ENCODE data around the gene PTMS. TPM values are rescaled to one million over a fixed set of nuclear protein-coding genes. Genes with fewer than 3 reads are reported as not detected.

PTMS gene
- total and polyA plus RNA-seq, 2 experiments from 2014 or later, result 130 to 238 TPM

GRCh38 chr12:6752921-6753771 is 13.0 kb upstream of the PTMS start, which contains the start of gene MLF2:
TSS of gene MLF2 (minus strand) at chr12:6753141. CDS start at chr12:6752334, 807 bp downstream.
- Histone ChIP-seq H3K36me3 (ENCODE audit: low read depth) (peaks cover 20% of the 10 kb centered on the region), H3K27me3 (replicated peaks; ENCODE audit: insufficient read depth) (no peaks in the 10 kb centered on the region), H3F3A (ENCODE audit: insufficient read depth) (no peaks in the 10 kb centered on the region), H2AFZ (peak within 1 kb of the TSS; percentile 79), H3K4me1 (ENCODE audit: insufficient read depth) (peaks cover 5% of the 10 kb centered on the region; the same call in 1 of the 2 replicates), H3K9me2 (ENCODE audit: insufficient read depth) (no peaks in the 10 kb centered on the region), H4K20me1 (ENCODE audit: insufficient read depth) (no peaks in the 10 kb centered on the region), H3K9ac (peak within 1 kb of the TSS; percentile 97), H3K79me2 (ENCODE audit: insufficient read depth) (peaks cover 38% of the 10 kb centered on the region), H3K27ac (peak within 1 kb of the TSS; percentile 98), H3K4me2 (ENCODE audit: unreplicated experiment) (peak within 1 kb of the TSS; percentile 83), H3K4me3 (peak within 1 kb of the TSS; percentile 83), H3K9me3 (ENCODE audit: low read depth) (no peaks in the 10 kb centered on the region)
- WGBS, 2 experiments (ENCODE audit: low coverage in 1 of 2, low lambda C conversion rate in 2 of 2, missing lambda C conversion rate in 2 of 2), result 1 to 2% methylated on average over 42 to 56 of the region's 62 CpGs
- in situ Hi-C loops (cut with MboI), result no loop called here
- TF ChIP-seq EZH2phosphoT487 (IDR thresholded peaks at IDR 0.05; ENCODE audit: insufficient read depth, low read depth) (no peak), EZH2 (IDR thresholded peaks at IDR 0.05; ENCODE audit: insufficient read depth, poor library complexity, severe bottlenecking) (no peak)
- peak; percentile 99 for DNase-seq

GRCh38 chr12:6753772-6754356 is 12.3 kb upstream of the PTMS start:
- peaks cover 37% of the 10 kb centered on the region for H3K79me2 ChIP-seq (ENCODE audit: insufficient read depth)
- 0% methylated on average over 7 of the region's 7 CpGs for WGBS, 2 experiments (ENCODE audit: low coverage in 1 of 2, low lambda C conversion rate in 2 of 2, missing lambda C conversion rate in 2 of 2)
- H4K20me1 ChIP-seq (ENCODE audit: insufficient read depth), result no peaks in the 10 kb centered on the region
- in situ Hi-C loops (cut with MboI), result no loop called here
- H3K9ac ChIP-seq, result no peak overlapping the region
- H3K36me3 ChIP-seq (ENCODE audit: low read depth), result peaks cover 15% of the 10 kb centered on the region
- H3K27ac ChIP-seq, result no peak overlapping the region
- H3K4me3 ChIP-seq, result no peak overlapping the region
- 0 out of 2 replicates have a peak overlapping the region, but pooled peaks have one; percentile 14 for H2AFZ ChIP-seq
- H3K4me1 ChIP-seq (ENCODE audit: insufficient read depth), result peaks cover 5% of the 10 kb centered on the region; the same call in 1 of the 2 replicates
- no peaks in the 10 kb centered on the region for H3K9me2 ChIP-seq (ENCODE audit: insufficient read depth)
- no peak overlapping the region for H3K4me2 ChIP-seq (ENCODE audit: unreplicated experiment)
- H3K27me3 ChIP-seq (replicated peaks; ENCODE audit: insufficient read depth), result no peaks in the 10 kb centered on the region
- TF ChIP-seq EZH2phosphoT487 (IDR thresholded peaks at IDR 0.05; ENCODE audit: insufficient read depth, low read depth) (no peak), EZH2 (IDR thresholded peaks at IDR 0.05; ENCODE audit: insufficient read depth, poor library complexity, severe bottlenecking) (no peak)
- H3F3A ChIP-seq (ENCODE audit: insufficient read depth), result no peaks in the 10 kb centered on the region
- no peak for DNase-seq
- no peaks in the 10 kb centered on the region for H3K9me3 ChIP-seq (ENCODE audit: low read depth)

GRCh38 chr12:6754411-6754810 is 11.8 kb upstream of the PTMS start:
- no peaks in the 10 kb centered on the region for H3K9me2 ChIP-seq (ENCODE audit: insufficient read depth)
- no peaks in the 10 kb centered on the region for H4K20me1 ChIP-seq (ENCODE audit: insufficient read depth)
- no peak overlapping the region for H3K4me3 ChIP-seq
- no peak for DNase-seq
- no peak overlapping the region for H3K27ac ChIP-seq
- 0 out of 2 replicates have a peak overlapping the region, but pooled peaks have one; percentile 14 for H2AFZ ChIP-seq
- peaks cover 34% of the 10 kb centered on the region for H3K79me2 ChIP-seq (ENCODE audit: insufficient read depth)
- no peak overlapping the region for H3K4me2 ChIP-seq (ENCODE audit: unreplicated experiment)
- no peaks in the 10 kb centered on the region for H3K9me3 ChIP-seq (ENCODE audit: low read depth)
- H3K4me1 ChIP-seq (ENCODE audit: insufficient read depth), result peaks cover 5% of the 10 kb centered on the region; the same call in 1 of the 2 replicates
- H3K27me3 ChIP-seq (replicated peaks; ENCODE audit: insufficient read depth), result no peaks in the 10 kb centered on the region
- in situ Hi-C loops (cut with MboI), result no loop called here
- no peak overlapping the region for H3K9ac ChIP-seq
- H3F3A ChIP-seq (ENCODE audit: insufficient read depth), result no peaks in the 10 kb centered on the region
- TF ChIP-seq EZH2 (IDR thresholded peaks at IDR 0.05; ENCODE audit: insufficient read depth, poor library complexity, severe bottlenecking) (no peak), EZH2phosphoT487 (IDR thresholded peaks at IDR 0.05; ENCODE audit: insufficient read depth, low read depth) (no peak)
- peaks cover 11% of the 10 kb centered on the region for H3K36me3 ChIP-seq (ENCODE audit: low read depth)
- WGBS, 2 experiments (ENCODE audit: low coverage in 1 of 2, low lambda C conversion rate in 2 of 2, missing lambda C conversion rate in 2 of 2), result 99 to 100% methylated on average over 2 of the region's 2 CpGs

GRCh38 chr12:6757028-6757690 is 9.0 kb upstream of the PTMS start:
- no peak overlapping the region for H3K4me2 ChIP-seq (ENCODE audit: unreplicated experiment)
- no peaks in the 10 kb centered on the region for H4K20me1 ChIP-seq (ENCODE audit: insufficient read depth)
- TF ChIP-seq EZH2phosphoT487 (IDR thresholded peaks at IDR 0.05; ENCODE audit: insufficient read depth, low read depth), result no peak
- TF ChIP-seq EZH2 (IDR thresholded peaks at IDR 0.05; ENCODE audit: insufficient read depth, poor library complexity, severe bottlenecking), result no peak
- no peak for DNase-seq
- no peak overlapping the region for H3K4me3 ChIP-seq
- no peaks in the 10 kb centered on the region for H3F3A ChIP-seq (ENCODE audit: insufficient read depth)
- no peak overlapping the region for H3K9ac ChIP-seq
- H3K79me2 ChIP-seq (ENCODE audit: insufficient read depth), result peaks cover 7% of the 10 kb centered on the region
- WGBS, 2 experiments (ENCODE audit: low coverage in 1 of 2, low lambda C conversion rate in 2 of 2, missing lambda C conversion rate in 2 of 2), result 68 to 71% methylated on average over 8 of the region's 8 CpGs
- no peaks in the 10 kb centered on the region for H3K27me3 ChIP-seq (replicated peaks; ENCODE audit: insufficient read depth)
- in situ Hi-C loops (cut with MboI), result no loop called here
- H3K4me1 ChIP-seq (ENCODE audit: insufficient read depth), result no peaks in the 10 kb centered on the region
- H3K9me3 ChIP-seq (ENCODE audit: low read depth), result no peaks in the 10 kb centered on the region
- H2AFZ ChIP-seq, result no peak overlapping the region
- no peaks in the 10 kb centered on the region for H3K36me3 ChIP-seq (ENCODE audit: low read depth)
- H3K9me2 ChIP-seq (ENCODE audit: insufficient read depth), result no peaks in the 10 kb centered on the region
- H3K27ac ChIP-seq, result no peak overlapping the region

All from GM23248 (cell line).